ENCODE data around the gene LRRC18. TPM values are rescaled to one million over a fixed set of nuclear protein-coding genes. Genes with fewer than 3 reads are reported as not detected.

Gene LRRC18
- total RNA-seq, 1 experiment from 2014 or later: not detected

GRCh38 chr10:48934672-48935501 is 4.8 kb downstream of the LRRC18 start:
- peaks cover 89% of the 10 kb centered on the region for H3K27me3 ChIP-seq (ENCODE audit: low read length)
- no peak; the same call in 1 of the 2 replicates for ATAC-seq
- no peaks in the 10 kb centered on the region for H3F3A ChIP-seq (ENCODE audit: low read length, unreplicated experiment)
- no peak overlapping the region for H3K27ac ChIP-seq (ENCODE audit: low read length)
- CTCF ChIA-PET: no interaction called here
- H3K79me2 ChIP-seq (ENCODE audit: low read length): no peaks in the 10 kb centered on the region
- no peak for DNase-seq
- POLR2A ChIA-PET (ENCODE audit: unreplicated experiment): interaction anchor here (0.7 kb wide), 1 partner anchor 481 kb away, joined by 8 read pairs; no protein-coding TSS in a partner anchor
- no peaks in the 10 kb centered on the region for H3K36me3 ChIP-seq (ENCODE audit: low read depth, low read length)
- H3K4me3 ChIP-seq (ENCODE audit: low read length): no peak overlapping the region
- H3K4me1 ChIP-seq (ENCODE audit: insufficient read depth, low read length): no peaks in the 10 kb centered on the region
- no peak overlapping the region for H3K9ac ChIP-seq (ENCODE audit: low read length)
- no peak for TF ChIP-seq EZH2phosphoT487 (IDR thresholded peaks at IDR 0.05; ENCODE audit: borderline replicate concordance, low read length)
- intact Hi-C loops (cut with micrococcal nuclease): no loop called here
- H4K20me1 ChIP-seq (ENCODE audit: low read length): no peaks in the 10 kb centered on the region
- H3K9me3 ChIP-seq (ENCODE audit: low read length): no peaks in the 10 kb centered on the region
- no peaks in the 10 kb centered on the region for H3K9me2 ChIP-seq (replicated peaks; ENCODE audit: low read length)
- BruUV-seq (replicated peaks): no TSS peak
- no peak overlapping the region for H2AFZ ChIP-seq (ENCODE audit: low read length)
- no peak overlapping the region for H3K4me2 ChIP-seq (ENCODE audit: low read length)

- Histone ChIP-seq H3K36me3 (ENCODE audit: low read depth, low read length) (no peaks in the 10 kb centered on the region), H3K27ac (ENCODE audit: low read length) (no peak overlapping the region), H3K4me2 (ENCODE audit: low read length) (no peak overlapping the region), H3K79me2 (ENCODE audit: low read length) (no peaks in the 10 kb centered on the region), H4K20me1 (ENCODE audit: low read length) (no peaks in the 10 kb centered on the region), H3K9ac (ENCODE audit: low read length) (no peak overlapping the region), H3K9me2 (replicated peaks; ENCODE audit: low read length) (no peaks in the 10 kb centered on the region), H3K9me3 (ENCODE audit: low read length) (no peaks in the 10 kb centered on the region), H3K4me1 (ENCODE audit: insufficient read depth, low read length) (no peaks in the 10 kb centered on the region), H2AFZ (ENCODE audit: low read length) (no peak overlapping the region), H3K4me3 (ENCODE audit: low read length) (no peak overlapping the region), H3F3A (ENCODE audit: low read length, unreplicated experiment) (no peaks in the 10 kb centered on the region), H3K27me3 (ENCODE audit: low read length) (peaks cover 89% of the 10 kb centered on the region)
- no TSS peak for BruUV-seq (replicated peaks)
- intact Hi-C loops (cut with micrococcal nuclease): no loop called here
- ChIA-PET CTCF (no interaction called here), POLR2A (ENCODE audit: unreplicated experiment) (no interaction called here)
- ATAC-seq (no peak), DNase-seq (no peak)
- TF ChIP-seq EZH2phosphoT487 (IDR thresholded peaks at IDR 0.05; ENCODE audit: borderline replicate concordance, low read length) (no peak), EZH2 (IDR thresholded peaks at IDR 0.05; ENCODE audit: low read length, unreplicated experiment) (no peak), CTCF (conservative IDR thresholded peaks at IDR 0.05; ENCODE audit: low read depth, low read length) (no peak)
Measured at GRCh38 chr10:48932831-48933664, 6.6 kb downstream of the LRRC18 start.

DNA sequence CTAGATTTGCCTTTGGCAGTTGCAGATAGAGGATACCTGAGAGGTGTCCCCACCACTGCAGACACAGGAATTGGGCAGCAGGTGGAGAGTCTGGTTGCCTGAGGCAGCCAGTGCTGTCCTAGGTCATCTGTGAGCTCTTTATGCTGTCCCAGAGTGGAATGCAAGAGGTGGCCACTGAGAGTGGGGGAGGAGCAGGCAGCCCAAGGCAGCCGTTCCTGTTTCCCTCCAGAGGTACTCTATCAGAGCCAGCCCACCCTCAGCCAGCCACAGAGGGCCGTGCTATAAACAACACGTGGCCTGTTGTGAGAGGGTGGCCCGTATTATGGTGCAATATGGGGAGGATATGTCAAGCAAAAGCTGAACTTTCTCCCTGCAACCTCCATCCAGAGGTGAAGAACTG is 8.5 kb downstream of the LRRC18 start:
- TF ChIP-seq EZH2phosphoT487 (IDR thresholded peaks at IDR 0.05; ENCODE audit: borderline replicate concordance, low read length) (no peak), EZH2 (IDR thresholded peaks at IDR 0.05; ENCODE audit: low read length, unreplicated experiment) (no peak), CTCF (conservative IDR thresholded peaks at IDR 0.05; ENCODE audit: low read depth, low read length) (no peak)
- no peak for ATAC-seq
- Histone ChIP-seq H3K9me3 (ENCODE audit: low read length) (no peaks in the 10 kb centered on the region), H3K4me3 (ENCODE audit: low read length) (no peak overlapping the region), H4K20me1 (ENCODE audit: low read length) (no peaks in the 10 kb centered on the region), H3F3A (ENCODE audit: low read length, unreplicated experiment) (no peaks in the 10 kb centered on the region), H3K27me3 (ENCODE audit: low read length) (peaks cover 93% of the 10 kb centered on the region), H3K9ac (ENCODE audit: low read length) (no peak overlapping the region), H3K9me2 (replicated peaks; ENCODE audit: low read length) (no peaks in the 10 kb centered on the region), H3K4me1 (ENCODE audit: insufficient read depth, low read length) (no peaks in the 10 kb centered on the region), H3K4me2 (ENCODE audit: low read length) (no peak overlapping the region), H2AFZ (ENCODE audit: low read length) (no peak overlapping the region), H3K27ac (ENCODE audit: low read length) (no peak overlapping the region), H3K36me3 (ENCODE audit: low read depth, low read length) (no peaks in the 10 kb centered on the region), H3K79me2 (ENCODE audit: low read length) (no peaks in the 10 kb centered on the region)
- BruUV-seq (replicated peaks): no TSS peak
- ChIA-PET POLR2A (ENCODE audit: unreplicated experiment) (no interaction called here), CTCF (no interaction called here)
- intact Hi-C loops (cut with micrococcal nuclease): no loop called here
- no peak for DNase-seq
